Glomerular visceral epithelial cell (primary cell): ENCODE measurements around the gene USH2A.
"Not testable (repeated sequence)": the region's sequence is repeated elsewhere in the genome, so short reads cannot be mapped to it uniquely, and the experiment has no call there.

Source experiments
- DNase-seq: peaks from one replicate; pipeline ENCODE4 v3.0.0-alpha.2; 2016; ENCODE audit errors: extremely low spot score

Gene USH2A

DNA sequence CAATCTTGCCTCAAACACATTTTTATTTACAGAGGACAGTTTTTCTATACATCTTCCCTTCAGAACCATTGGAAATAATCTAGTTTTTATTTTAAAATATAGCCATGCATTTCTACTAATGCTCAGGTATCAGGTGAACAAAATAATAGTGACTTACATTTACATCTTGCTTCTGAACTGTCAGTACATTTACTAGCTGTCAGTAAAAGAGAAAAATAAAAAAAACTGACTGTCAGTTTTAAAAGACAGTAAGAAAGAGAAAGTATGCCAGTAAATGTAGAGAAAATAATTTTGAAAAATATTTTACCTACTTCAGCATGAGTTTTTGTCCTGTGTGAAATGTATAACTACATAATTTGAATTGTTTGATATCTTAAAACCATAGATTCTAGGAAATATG lies 33.5 kb downstream of the USH2A start:
- DNase-seq, result no peak

DNA sequence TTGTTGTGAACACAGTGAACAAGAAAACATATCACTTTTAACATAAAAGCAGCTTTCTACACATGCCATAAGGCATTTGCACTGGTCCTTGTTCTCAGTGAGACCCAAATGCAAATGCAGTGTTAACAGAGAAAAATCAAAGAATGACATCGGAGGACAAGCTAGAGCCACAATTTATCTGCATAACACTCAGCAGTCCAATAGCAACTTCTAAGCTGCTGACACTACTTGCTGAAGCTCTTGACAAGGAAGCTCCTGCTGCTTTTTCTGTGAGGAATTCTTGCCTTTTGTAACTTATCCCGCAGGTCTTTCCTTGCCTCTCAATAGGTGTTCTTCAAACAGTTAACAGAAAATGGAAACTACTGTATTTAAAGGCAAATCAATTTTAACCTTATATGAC lies 34.7 kb downstream of the USH2A start:
- no peak for DNase-seq

DNA sequence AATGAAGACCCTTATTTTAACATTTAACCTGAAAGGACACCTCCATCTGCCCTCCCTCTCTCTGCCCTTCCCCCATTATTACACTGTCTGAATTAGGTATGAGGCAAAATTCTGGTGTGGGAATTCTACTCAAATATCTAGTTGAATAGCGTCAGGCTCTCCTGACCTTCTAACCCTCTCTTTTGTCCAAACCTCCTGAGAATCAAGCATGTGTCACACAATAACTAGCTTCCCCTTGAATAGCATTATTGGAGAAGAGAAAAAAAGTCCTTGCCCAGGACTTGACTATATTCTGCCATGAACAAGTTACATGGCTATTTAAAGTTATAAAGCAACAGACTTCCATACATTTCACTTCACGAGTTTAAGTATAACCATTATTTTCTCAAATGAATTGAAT lies 35.5 kb downstream of the USH2A start:
- no peak for DNase-seq

DNA sequence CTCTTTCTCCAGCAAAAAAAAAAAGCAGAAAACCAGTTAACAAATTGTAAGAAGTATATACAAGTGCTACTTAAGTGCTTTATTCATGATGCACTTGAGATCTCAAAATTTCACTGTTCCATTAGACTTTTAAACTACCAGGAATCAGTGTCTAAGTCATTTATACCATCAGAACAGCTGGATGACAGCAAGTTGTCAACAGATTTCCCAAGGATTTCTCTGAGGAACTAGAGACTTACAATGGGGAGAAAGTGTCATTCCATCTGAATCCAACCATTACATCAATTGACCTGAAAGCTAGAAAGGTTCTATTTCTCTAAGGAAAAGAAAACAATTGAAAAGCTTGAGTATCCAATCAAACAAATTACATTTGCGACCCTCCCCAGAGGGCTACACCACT lies 43.8 kb downstream of the USH2A start:
- DNase-seq, result no peak

DNA sequence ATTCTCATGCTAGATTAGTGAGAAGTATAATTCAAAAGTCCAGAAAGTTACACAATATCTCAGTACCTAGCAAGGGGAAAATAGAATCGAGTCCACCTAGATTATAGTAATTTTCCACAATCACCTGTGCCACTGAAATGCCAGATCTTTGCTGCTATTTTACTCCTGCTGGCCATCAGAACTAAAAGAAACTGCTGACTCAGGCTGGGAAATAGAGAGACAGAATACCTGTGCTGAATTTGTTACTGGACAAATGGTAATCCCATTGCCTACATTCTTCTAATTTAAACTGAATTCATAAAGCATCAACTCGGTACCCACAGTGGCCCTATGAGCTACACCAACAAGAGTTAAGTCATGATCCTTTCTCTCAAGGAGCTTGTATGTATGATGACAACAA lies 55.0 kb downstream of the USH2A start:
- DNase-seq, result no peak

DNA sequence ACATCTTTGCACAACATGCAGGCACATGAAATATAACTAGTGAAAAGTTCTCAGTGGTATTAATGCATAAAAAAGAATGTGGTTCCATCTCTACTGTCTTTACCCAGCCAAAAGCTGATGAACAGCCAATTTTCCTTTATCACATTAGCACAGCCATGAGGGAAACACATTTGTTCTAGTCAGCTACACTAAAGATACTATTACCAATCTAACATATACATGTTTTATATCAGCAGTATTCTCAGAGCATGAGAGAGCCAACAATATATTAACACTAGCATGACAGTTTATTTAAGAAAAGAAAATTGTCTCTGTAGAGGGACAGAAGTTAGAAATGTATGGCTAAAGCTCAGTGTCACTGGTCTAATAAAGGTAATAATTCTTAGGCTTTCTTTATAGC lies 56.3 kb downstream of the USH2A start:
- no peak for DNase-seq

DNA sequence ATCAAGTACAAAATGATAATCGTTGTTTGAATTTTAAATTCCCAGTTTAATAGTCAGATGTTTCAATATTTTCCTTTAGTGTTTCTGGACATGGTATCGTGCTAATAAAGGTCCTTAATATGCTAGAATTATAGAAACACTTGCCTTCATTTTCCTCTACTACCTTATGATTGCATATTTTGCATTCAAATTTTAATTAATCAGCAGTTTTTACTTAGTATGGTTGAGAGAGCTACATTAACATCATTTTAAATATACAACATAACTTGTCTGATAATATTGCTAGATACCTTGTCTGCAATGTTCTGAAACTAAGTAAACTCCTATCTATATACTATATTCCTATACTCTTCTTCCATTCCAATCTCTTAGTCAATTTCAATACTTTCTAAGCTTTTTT lies 66.3 kb downstream of the USH2A start:
- DNase-seq, result no peak

DNA sequence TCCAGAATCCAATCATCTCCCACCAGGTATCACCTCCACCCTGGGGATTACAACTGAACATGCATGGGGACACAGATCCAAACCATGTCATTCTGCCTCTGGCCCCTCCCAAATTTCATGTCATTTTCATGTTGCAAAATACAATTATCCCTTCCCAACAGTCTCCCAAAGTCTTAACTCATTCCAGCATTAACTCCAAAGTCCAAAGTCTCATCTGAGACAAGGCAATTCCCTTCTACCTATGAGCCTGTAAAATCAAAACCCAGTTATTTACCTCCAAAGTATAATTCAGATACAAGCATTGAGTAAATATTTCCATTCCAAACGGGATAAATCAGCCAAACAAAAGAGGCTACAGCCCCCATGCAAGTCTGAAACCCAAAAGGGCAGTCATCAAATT lies 73.1 kb downstream of the USH2A start:
- no peak for DNase-seq

DNA sequence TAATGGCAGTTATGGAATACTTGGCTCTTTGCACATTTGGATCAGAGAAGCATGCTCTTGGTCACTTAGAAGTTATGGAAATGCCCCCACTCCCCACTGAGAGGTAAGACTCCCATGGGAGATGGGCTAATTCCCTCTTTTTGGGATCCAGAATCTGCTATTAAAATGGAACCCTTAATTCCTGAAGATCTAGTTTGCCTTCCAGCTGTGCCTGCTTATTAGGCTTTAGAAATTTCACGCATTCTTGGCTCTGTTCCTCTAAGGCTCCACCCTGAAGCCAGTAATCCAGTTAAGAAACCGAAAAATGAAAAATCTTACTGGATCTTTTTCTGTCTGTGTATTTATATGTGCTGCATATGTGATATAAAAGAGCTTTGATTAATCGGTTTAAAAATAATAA lies 76.7 kb downstream of the USH2A start:
- DNase-seq, result no peak

DNA sequence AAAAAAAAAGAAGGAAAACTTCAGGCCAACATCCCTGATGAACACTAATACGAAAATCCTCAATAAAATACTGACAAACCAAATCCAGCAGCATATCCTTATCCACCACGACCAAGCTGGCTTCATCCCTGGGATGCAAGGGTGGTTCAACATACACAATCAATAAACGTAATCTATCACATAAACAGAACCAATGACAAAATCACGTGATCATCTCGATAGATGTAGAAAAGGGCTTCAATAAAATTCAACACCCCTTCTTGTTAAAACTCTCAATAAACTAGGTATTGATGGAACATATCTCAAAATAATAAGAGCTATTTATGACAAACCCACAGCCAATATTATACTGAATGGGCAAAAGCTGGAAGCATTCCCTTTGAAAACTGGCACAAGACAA lies 82.7 kb downstream of the USH2A start:
- DNase-seq, result not testable (repeated sequence)

DNA sequence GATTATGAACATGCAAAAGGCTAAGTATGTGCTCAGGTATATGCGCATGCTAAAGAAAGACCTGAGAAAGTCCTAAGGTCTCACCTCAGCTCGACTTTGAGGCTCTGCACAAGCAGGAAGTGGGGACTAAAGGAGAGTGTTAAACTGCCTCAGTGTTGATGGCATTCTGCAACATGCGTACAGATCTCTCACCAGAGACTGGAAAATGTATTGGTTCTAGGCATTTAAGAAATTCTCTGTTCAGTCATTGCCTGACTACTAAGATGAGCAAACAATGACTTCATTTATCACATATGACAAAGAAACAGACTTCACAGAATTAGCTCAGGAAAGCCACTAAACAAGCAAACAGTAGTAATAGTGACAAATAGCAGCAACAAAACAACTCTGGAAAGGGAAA lies 90.8 kb downstream of the USH2A start:
- DNase-seq, result no peak

DNA sequence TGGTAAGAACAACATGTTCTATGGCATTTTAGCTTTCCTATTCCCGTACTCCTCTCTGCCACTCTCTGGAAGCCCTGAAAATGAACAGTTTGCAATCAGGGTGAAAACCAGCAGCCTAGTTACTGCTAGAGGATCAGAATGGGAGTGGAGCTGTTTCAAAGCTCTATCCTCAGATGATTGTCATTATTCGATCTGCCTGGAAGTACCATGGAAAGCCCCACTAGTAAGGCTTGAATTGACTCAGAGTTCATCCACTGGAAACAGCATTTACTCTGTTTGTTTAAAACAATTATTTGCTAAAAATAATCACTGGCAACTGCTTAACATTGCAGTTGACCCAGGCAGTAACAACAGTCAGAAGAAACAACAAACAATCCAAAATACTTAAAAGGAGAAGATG lies 91.2 kb downstream of the USH2A start:
- no peak for DNase-seq

DNA sequence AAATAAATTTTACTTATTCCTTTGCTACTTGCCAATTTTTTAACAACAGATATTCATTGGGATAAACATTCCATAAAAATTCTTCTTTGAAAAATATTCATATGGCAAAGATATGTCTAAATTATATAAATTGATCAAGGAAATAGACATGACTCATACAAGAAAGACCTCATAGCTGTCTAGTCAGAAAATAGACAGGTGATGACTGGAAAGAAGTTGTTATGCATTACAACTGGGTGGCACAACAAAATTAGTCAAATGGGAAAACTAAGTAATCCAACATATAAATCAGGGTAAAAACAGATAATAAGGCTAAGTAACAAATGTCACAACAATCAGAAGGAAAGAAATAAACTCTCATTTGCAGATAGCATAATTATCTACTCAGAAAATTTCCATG lies 92.0 kb downstream of the USH2A start:
- no peak for DNase-seq

DNA sequence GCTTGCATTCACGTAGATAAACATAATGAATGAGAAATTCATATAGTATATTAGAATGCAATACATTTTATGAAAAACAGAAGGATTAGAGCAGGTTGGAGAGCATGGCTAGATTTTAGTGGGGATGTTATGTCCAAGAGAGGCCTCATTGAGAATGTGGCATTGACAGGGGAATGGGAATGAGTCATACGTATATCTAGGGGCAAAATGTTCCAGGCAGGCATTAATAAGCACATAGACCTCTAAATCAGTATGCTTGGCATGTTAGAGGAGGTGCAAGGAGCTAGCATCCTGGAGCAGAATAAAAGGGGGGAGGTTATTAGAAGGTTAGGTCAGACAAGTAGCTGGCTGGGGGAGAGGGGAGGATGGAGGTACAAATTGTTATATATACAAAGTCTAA lies 93.0 kb downstream of the USH2A start:
- no peak for DNase-seq

DNA sequence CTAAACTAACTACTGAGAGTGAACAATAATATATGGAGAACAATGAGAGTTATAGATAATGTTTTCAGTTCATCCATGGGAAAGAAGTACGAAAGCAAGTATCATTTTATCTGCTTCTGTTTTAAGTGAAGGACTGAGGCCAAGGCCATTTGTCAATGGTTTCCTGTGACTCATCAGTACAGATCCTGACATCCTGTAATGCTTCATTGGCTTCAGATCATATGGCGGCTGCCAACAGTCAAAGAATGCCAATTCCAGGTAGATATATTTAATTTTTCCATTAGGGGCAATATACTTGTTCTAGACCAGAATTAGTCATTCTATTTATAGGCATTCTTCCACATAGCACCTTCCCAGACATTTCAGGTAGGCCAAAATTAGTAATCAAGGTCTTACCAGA lies 97.3 kb downstream of the USH2A start:
- DNase-seq, result peak; percentile 16

DNA sequence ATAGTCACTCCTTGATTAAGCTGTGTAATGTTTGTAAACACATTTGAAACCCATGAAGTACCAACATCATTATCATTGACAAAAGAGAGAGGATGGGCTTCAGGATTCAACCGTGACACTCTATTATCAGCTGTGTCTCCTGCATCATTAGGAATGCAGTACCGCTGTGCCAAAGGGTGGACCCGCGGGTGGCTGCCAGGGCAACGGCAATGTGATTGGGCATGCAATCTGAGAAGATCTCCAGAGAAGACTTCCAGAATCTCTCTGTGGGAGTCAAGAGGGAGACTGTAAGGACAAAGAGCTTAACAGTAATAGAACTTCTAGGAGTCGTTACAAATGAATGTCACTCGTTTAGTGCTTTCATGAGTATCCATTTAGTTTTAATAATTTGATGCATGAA lies 97.9 kb downstream of the USH2A start:
- DNase-seq, result no peak

DNA sequence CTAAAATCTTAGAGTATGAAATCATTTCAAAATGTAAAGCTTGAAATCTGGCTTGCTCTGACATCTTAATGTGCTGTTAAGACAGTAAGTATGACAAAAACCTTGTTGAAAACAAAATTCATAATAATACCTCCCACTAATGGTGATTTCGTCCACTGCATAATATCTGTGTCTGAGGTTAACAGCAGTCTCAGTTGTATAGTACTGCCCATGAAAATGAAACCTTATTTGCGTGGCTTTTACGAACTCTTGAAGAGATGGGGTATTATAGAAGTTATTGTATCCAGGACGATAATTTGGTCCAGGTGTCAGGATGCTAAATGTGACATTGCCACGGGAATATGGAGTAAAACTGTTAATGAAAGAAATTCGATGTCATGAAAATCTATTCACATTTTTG lies 99.9 kb downstream of the USH2A start:
- no peak for DNase-seq

DNA sequence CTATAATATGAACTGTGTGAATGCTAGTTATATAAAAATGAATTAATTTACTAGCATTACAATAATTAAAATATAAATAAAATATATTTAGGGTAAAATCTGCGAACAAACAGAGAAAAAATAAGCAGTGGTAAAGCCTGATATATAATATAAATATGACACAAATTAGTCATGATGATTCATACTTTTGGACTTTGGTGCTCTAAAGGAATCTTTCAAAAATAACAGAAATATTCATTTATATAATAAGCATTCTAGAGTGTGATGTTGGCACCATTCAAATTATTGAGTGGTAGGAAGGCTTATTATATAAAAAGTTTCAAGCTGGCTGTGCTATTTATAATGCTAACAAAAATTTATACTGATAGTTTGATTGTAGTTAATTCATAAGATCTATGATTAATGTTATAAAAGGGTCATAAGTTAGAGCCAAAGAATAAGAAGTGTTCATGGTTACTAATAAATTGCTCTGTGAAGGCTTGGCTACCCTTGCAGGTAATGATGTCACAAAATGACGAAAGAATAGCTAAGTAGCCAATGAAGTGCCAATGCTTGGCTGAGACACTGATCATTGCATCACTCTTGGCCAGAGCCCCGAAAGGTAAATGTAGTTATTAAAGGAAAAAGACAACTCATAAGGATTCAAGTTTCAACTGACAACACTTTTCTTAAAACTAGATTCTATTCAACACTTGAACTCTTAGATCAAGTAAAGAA lies 108.7 kb downstream of the USH2A start:
- DNase-seq, result no peak

DNA sequence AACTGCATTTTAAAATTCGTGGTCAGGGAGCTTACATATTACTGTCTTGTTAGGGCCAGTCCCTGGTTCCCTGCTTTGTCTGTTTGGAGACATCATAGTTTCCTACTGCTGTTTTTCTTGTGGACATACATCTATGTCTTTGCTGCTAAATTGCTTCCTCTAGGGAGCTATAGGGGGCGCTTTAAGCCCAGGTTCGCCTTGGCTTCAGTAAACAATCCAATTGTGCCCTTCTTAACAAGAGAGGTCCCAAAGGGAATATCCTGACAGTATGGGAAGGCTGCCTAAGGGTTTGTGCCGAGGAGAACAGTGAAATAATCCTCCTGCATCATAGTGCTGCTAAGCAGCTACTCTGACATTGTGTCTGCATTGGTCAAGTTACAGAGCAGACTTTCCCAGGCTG lies 112.5 kb downstream of the USH2A start:
- peak; percentile 35 for DNase-seq

DNA sequence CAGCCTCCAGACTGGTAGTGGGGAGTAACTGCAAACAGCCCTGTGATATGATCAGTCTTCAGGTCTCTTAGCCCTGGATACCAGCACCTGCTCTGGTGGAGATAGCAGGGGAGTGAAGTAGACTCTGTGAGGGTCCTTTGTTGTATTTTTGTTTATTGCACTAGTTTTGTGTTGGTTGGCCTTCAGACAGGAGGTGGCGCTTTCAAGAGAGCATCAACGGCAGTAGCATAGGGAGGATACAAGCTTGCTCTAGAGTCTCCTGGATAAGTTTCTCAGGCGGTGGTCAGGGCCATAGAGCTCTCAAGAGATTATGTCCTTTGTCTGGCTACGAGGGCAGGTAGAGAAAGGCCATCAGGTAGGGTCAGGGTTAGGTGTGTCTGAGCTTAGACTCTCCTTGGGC lies 116.4 kb downstream of the USH2A start:
- DNase-seq, result no peak

DNA sequence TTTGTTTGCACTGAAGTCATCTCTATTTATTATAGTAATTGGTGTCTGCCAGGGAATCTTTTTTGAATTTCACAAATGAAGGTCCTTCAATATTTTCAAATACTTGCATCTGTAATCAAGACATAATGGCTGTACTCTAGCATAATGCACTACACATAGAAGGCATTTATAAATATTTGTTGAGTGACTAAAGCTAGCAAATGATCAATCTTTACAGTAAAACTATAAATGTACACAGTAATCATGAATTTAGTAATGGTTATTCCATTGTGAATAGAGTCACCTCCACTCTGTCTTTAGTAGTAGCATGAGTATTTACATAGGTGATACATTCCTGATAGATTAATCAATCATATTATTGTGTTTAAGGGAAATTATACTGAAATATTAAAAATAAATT lies 119.6 kb downstream of the USH2A start:
- DNase-seq, result no peak

DNA sequence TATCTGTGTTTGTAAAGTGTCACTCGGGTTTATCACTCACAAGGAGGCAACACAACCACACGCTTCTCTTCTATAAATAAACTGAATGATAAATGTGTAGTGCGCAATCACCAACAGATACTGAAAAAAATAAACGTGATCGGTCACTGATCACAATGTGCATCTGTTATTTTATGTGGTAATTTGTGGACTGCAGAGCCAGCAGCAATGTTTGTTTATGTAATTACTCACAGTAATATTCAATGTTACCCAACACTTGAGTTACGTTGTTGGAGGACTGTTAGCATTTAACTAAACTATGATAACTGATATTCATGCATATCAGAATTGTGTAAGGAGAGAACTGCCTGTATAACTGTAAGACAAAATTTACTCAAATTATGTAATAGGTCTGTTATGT lies 129.6 kb downstream of the USH2A start:
- no peak for DNase-seq

DNA sequence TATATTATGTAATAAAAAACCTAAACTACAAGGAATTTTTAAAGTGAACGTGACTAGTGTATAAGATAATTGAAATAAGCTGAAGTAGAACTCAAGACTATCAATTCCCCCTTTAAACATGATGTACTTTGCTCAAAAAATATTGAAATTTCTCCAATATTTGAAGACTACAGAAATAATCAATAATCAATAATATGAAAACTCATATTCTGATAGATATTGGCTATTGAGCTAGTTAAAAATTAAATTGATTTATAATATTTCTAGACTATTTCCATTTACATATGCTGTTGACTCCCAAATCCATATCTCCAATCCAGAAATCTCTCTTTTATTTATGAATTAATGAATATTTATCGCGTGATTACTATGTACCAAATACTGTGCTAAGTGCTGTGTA lies 133.2 kb downstream of the USH2A start:
- DNase-seq, result no peak

DNA sequence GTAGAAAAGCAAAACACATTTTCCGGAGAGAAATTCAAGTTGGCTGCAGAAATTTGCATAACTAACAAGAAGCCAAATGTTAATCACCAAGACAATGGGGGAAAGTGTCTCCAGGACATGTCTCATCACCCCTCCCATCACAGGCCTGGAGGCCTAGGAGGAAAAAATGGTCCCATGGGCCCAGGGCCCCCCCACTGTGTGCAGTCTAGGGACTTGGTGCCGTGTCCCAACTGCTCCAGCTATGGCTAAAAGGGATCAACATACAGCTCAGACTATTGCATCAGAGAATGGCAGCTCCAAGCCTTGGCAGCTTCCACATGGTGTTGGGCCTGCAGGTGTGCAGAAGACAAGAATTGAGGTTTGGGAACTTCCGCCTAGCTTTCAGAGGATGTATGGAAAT lies 138.2 kb downstream of the USH2A start:
- no peak for DNase-seq

DNA sequence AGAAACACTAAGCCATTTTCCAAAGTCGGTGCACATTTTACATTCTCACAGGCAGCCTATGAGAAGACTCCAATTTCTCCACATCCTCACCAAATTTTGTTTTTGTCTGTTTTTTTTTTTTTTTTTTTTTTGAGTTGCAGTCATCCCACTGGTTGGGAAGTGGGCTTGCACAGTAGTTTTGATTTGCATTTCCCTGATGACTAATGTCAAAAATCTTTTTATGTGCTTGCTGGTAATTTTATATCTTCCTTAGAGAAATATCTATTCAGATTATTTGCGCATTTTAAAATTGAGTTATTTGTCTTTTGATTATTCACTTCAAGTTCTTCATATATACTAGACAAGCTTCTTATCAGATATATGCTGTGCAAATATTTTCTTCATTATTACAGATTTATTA lies 141.5 kb downstream of the USH2A start:
- no peak for DNase-seq
